Measurements from ENCODE around the gene ACTL8.

DNA sequence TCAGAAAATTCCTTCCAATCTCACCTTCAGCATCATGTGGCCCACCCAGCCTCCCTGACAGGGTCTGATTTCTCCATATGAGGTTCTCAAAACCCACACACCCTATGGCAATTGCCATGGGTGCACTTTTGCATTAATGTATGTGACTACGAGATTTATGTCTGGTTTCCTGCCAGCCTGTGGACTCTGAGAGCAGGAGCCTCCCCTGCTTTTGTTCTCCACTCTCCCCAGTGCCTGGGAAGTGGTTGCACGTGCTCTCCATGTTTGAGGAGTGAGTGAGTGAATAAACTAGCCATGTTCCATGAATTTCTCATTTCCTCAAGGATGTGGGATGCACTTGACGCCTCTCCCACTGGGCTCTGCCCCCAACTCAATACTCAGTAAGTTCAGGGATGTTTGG, 91.2 kb downstream of the ACTL8 start:
- no peak for TF ChIP-seq EP300 (IDR thresholded peaks at IDR 0.05; ENCODE audit: borderline replicate concordance)
- TF ChIP-seq TEAD4 (IDR thresholded peaks at IDR 0.05) = no peak
- no peak for TF ChIP-seq TAF1 (IDR thresholded peaks at IDR 0.05; ENCODE audit: low read depth)
- TF ChIP-seq CREB1 (IDR thresholded peaks at IDR 0.05; ENCODE audit: low read depth) = no peak
- no peak for TF ChIP-seq YY1 (IDR thresholded peaks at IDR 0.05; ENCODE audit: low read depth)
- TF ChIP-seq, protein P1, sequence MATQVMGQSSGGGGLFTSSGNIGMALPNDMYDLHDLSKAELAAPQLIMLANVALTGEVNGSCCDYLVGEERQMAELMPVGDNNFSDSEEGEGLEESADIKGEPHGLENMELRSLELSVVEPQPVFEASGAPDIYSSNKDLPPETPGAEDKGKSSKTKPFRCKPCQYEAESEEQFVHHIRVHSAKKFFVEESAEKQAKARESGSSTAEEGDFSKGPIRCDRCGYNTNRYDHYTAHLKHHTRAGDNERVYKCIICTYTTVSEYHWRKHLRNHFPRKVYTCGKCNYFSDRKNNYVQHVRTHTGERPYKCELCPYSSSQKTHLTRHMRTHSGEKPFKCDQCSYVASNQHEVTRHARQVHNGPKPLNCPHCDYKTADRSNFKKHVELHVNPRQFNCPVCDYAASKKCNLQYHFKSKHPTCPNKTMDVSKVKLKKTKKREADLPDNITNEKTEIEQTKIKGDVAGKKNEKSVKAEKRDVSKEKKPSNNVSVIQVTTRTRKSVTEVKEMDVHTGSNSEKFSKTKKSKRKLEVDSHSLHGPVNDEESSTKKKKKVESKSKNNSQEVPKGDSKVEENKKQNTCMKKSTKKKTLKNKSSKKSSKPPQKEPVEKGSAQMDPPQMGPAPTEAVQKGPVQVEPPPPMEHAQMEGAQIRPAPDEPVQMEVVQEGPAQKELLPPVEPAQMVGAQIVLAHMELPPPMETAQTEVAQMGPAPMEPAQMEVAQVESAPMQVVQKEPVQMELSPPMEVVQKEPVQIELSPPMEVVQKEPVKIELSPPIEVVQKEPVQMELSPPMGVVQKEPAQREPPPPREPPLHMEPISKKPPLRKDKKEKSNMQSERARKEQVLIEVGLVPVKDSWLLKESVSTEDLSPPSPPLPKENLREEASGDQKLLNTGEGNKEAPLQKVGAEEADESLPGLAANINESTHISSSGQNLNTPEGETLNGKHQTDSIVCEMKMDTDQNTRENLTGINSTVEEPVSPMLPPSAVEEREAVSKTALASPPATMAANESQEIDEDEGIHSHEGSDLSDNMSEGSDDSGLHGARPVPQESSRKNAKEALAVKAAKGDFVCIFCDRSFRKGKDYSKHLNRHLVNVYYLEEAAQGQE (IDR thresholded peaks at IDR 0.05; ENCODE audit: low read depth) = no peak
- TF ChIP-seq EGR1 (IDR thresholded peaks at IDR 0.05) = no peak
- TF ChIP-seq, protein P2, sequence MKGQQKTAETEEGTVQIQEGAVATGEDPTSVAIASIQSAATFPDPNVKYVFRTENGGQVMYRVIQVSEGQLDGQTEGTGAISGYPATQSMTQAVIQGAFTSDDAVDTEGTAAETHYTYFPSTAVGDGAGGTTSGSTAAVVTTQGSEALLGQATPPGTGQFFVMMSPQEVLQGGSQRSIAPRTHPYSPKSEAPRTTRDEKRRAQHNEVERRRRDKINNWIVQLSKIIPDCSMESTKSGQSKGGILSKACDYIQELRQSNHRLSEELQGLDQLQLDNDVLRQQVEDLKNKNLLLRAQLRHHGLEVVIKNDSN (IDR thresholded peaks at IDR 0.05) = no peak
- no peak for TF ChIP-seq RAD21 (IDR thresholded peaks at IDR 0.05; ENCODE audit: low read depth)

Data from Ishikawa (cell line).